OCI-LY7 (cell line): ENCODE results near the gene PDSS2.

Source experiments
- CTCF ChIP-seq: fragments of 200-600 bp; sonication (generic); conservative IDR thresholded peaks from 2 replicates; pipeline ENCODE4 v1.5.1; 2014; ENCODE audit warnings: mild to moderate bottlenecking, antibody characterized with exemption, low read length, moderate library complexity, mixed read lengths
- EZH2phosphoT487 ChIP-seq: fragments of 200-600 bp; sonication (generic); IDR thresholded peaks from 2 replicates; pipeline ENCODE4 v1.6.1; 2018; ENCODE audit warnings: low read depth, borderline replicate concordance, mild to moderate bottlenecking, mixed run types, antibody characterized with exemption, low read length, moderate library complexity, mixed read lengths

DNA sequence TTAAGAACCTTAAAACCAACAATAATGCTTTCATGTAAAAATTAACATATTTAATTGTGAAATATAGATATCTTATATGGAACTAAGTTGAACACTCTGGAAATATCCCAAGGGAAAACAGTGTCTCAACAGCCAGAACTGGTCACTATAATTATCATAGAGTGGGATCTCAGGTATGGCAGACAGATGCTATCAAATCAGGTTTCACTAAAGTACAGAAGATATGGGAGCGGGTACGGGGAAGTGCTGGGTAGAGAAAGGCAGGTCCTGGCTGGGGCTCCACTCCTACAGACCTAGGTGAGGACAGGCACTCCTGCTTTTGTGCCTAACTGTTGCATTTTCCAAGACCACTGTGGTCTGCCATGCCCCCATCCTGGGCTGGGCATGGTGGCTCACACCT, 215.9 kb downstream of the PDSS2 start:
- TF ChIP-seq CTCF, result no peak
- no peak for TF ChIP-seq EZH2phosphoT487
